ENCODE results near the gene ZNF611. TPM values are rescaled to one million over a fixed set of nuclear protein-coding genes. Genes with fewer than 3 reads are reported as not detected.
"Not testable (repeated sequence)": the region's sequence is repeated elsewhere in the genome, so short reads cannot be mapped to it uniquely, and the experiment has no call there.

ZNF611 gene
- polyA plus RNA-seq, 1 of the 3 experiments (the other 2 are of a cell fraction), result 2.6 TPM

DNA sequence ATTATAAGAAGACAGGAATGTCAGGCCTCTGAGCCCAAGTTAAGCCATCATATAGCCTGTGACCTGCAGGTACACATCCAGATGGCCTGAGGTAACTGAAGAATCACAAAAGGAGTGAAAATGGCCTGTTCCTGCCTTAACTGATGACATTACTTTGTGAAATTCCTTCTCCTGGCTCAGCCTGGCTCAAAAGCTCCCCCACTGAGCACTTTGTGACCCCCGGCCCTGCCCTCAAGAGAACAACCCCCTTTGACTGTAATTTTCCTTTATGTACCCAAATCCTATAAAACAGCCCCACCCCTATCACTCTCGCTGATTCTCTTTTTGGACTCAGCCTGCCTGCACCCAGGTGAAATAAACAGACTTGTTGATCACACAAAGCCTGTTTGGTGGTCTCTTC, 21.6 kb upstream of the ZNF611 start:
- POLR2A ChIA-PET, result not testable (repeated sequence)

GRCh38 chr19:52749780-52750179, 14.9 kb upstream of the ZNF611 start:
- no peaks in the 10 kb centered on the region for H3F3A ChIP-seq (replicated peaks; ENCODE audit: insufficient read depth)
- H3K4me3 ChIP-seq (ENCODE audit: low read depth in 2 of 2, low read length in 1 of 2), result no peak overlapping the region
- H2AFZ ChIP-seq (ENCODE audit: low read depth), result no peak overlapping the region
- H3K4me1 ChIP-seq (ENCODE audit: control insufficient read depth in 1 of 2, insufficient read depth in 2 of 2, low read depth in 1 of 2, low read length in 1 of 2), result peaks cover 0 to 8% of the 10 kb centered on the region in 2 experiments; a peak in 1 of 4 replicates
- ChIA-PET CTCF (no interaction called here), POLR2A (no interaction called here)
- no peak for DNase-seq
- H3K9ac ChIP-seq, result no peak overlapping the region
- H3K36me3 ChIP-seq (replicated peaks in 1 of 2; ENCODE audit: control insufficient read depth in 1 of 2, insufficient read depth in 2 of 2, low read length in 1 of 2), result no peaks in the 10 kb centered on the region
- no peaks in the 10 kb centered on the region for H3K79me2 ChIP-seq (ENCODE audit: insufficient read depth)
- no peaks in the 10 kb centered on the region for H3K9me3 ChIP-seq
- TF ChIP-seq, protein P1, sequence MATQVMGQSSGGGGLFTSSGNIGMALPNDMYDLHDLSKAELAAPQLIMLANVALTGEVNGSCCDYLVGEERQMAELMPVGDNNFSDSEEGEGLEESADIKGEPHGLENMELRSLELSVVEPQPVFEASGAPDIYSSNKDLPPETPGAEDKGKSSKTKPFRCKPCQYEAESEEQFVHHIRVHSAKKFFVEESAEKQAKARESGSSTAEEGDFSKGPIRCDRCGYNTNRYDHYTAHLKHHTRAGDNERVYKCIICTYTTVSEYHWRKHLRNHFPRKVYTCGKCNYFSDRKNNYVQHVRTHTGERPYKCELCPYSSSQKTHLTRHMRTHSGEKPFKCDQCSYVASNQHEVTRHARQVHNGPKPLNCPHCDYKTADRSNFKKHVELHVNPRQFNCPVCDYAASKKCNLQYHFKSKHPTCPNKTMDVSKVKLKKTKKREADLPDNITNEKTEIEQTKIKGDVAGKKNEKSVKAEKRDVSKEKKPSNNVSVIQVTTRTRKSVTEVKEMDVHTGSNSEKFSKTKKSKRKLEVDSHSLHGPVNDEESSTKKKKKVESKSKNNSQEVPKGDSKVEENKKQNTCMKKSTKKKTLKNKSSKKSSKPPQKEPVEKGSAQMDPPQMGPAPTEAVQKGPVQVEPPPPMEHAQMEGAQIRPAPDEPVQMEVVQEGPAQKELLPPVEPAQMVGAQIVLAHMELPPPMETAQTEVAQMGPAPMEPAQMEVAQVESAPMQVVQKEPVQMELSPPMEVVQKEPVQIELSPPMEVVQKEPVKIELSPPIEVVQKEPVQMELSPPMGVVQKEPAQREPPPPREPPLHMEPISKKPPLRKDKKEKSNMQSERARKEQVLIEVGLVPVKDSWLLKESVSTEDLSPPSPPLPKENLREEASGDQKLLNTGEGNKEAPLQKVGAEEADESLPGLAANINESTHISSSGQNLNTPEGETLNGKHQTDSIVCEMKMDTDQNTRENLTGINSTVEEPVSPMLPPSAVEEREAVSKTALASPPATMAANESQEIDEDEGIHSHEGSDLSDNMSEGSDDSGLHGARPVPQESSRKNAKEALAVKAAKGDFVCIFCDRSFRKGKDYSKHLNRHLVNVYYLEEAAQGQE (IDR thresholded peaks at IDR 0.05; ENCODE audit: low read depth, low read length), result no peak
- TF ChIP-seq TEAD4 (IDR thresholded peaks at IDR 0.05; ENCODE audit: borderline replicate concordance, insufficient read depth) (no peak), ELF1 (IDR thresholded peaks at IDR 0.05) (no peak), GATA2 (CRISPR knock-in tag; IDR thresholded peaks at IDR 0.05) (no peak), MAX (IDR thresholded peaks at IDR 0.05; ENCODE audit: low read depth) (no peak), MXI1 (IDR thresholded peaks at IDR 0.05; ENCODE audit: low read depth, low read length) (no peak), SMC3 (IDR thresholded peaks at IDR 0.05; ENCODE audit: low read depth, low read length) (no peak)
- H3K27me3 ChIP-seq (ENCODE audit: insufficient read depth), result no peaks in the 10 kb centered on the region
- H3K4me2 ChIP-seq, result no peak overlapping the region
- no peaks in the 10 kb centered on the region for H3K9me2 ChIP-seq
- H3K27ac ChIP-seq (ENCODE audit: low read depth in 2 of 2, low read length in 1 of 2), result no peak overlapping the region
- 48% methylated on average over 4 of the region's 4 CpGs for WGBS (ENCODE audit: low lambda C conversion rate)
- no peaks in the 10 kb centered on the region for H4K20me1 ChIP-seq (ENCODE audit: insufficient read depth)

More for the DNA sequence above, 21.6 kb upstream of the ZNF611 start:
- H3K79me2 ChIP-seq (ENCODE audit: insufficient read depth); H4K20me1 ChIP-seq (ENCODE audit: insufficient read depth); H3K27me3 ChIP-seq (ENCODE audit: insufficient read depth); H2AFZ ChIP-seq (ENCODE audit: low read depth); H3K4me3 ChIP-seq (ENCODE audit: low read depth in 2 of 2, low read length in 1 of 2); H3K4me2 ChIP-seq; H3F3A ChIP-seq (replicated peaks; ENCODE audit: insufficient read depth); CTCF ChIA-PET; H3K9ac ChIP-seq; H3K9me2 ChIP-seq; H3K36me3 ChIP-seq (replicated peaks in 1 of 2; ENCODE audit: control insufficient read depth in 1 of 2, insufficient read depth in 2 of 2, low read length in 1 of 2); H3K4me1 ChIP-seq (ENCODE audit: control insufficient read depth in 1 of 2, insufficient read depth in 2 of 2, low read depth in 1 of 2, low read length in 1 of 2); H3K27ac ChIP-seq (ENCODE audit: low read depth in 2 of 2, low read length in 1 of 2); DNase-seq; H3K9me3 ChIP-seq: not testable (repeated sequence)
- 37% methylated on average over 2 of the region's 2 CpGs for WGBS (ENCODE audit: low lambda C conversion rate)

DNA sequence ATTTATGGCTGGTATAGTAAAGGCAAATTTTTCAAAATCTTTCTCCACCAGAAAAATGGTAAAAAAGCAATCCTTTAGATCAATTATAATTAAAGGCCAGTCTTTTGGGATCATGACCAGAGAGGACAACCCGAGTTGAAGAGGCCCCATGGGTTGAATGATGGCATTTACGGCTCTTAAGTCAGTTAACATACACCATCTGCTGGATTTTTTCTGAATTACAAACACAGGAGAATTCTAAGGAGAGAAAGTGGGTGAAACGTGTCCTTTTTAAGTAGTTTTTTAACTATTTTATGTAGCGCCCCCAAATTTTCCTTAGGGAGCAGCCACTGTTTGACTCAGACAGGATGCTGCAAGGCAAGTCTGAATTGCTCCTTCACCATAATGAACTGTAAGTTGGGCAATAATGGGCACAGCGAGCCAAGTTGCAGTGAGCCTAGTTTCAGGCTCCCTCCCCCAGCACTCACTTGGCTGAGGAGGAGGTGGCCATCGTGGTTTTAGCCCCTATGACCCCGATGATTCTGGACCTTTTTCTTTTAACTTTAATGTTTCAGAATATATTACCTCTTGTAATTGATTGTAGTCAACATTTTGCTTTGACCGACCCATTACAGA, 13.6 kb upstream of the ZNF611 start:
- H3K27ac ChIP-seq (ENCODE audit: low read depth in 2 of 2, low read length in 1 of 2), result no peak overlapping the region
- no peaks in the 10 kb centered on the region for H3K9me3 ChIP-seq
- H3K4me1 ChIP-seq (ENCODE audit: control insufficient read depth in 1 of 2, insufficient read depth in 2 of 2, low read depth in 1 of 2, low read length in 1 of 2), result peaks cover 0 to 8% of the 10 kb centered on the region in 2 experiments; a peak in 1 of 4 replicates
- peak; percentile 39 for TF ChIP-seq CTCF (IDR thresholded peaks at IDR 0.05)
- 0 out of 2 replicates have a peak, but pooled peaks have one; percentile 11 for TF ChIP-seq SMC3 (IDR thresholded peaks at IDR 0.05; ENCODE audit: low read depth, low read length)
- TF ChIP-seq, protein P2, sequence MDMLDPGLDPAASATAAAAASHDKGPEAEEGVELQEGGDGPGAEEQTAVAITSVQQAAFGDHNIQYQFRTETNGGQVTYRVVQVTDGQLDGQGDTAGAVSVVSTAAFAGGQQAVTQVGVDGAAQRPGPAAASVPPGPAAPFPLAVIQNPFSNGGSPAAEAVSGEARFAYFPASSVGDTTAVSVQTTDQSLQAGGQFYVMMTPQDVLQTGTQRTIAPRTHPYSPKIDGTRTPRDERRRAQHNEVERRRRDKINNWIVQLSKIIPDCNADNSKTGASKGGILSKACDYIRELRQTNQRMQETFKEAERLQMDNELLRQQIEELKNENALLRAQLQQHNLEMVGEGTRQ (IDR thresholded peaks at IDR 0.05; ENCODE audit: borderline replicate concordance, low read depth, low read length), result no peak
- TF ChIP-seq RAD21 (IDR thresholded peaks at IDR 0.05; ENCODE audit: low read length), result peak; percentile 53
- TF ChIP-seq, protein P3, sequence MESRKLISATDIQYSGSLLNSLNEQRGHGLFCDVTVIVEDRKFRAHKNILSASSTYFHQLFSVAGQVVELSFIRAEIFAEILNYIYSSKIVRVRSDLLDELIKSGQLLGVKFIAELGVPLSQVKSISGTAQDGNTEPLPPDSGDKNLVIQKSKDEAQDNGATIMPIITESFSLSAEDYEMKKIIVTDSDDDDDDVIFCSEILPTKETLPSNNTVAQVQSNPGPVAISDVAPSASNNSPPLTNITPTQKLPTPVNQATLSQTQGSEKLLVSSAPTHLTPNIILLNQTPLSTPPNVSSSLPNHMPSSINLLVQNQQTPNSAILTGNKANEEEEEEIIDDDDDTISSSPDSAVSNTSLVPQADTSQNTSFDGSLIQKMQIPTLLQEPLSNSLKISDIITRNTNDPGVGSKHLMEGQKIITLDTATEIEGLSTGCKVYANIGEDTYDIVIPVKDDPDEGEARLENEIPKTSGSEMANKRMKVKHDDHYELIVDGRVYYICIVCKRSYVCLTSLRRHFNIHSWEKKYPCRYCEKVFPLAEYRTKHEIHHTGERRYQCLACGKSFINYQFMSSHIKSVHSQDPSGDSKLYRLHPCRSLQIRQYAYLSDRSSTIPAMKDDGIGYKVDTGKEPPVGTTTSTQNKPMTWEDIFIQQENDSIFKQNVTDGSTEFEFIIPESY (IDR thresholded peaks at IDR 0.05; ENCODE audit: borderline replicate concordance, low read depth), result no peak
- no peak overlapping the region for H3K4me2 ChIP-seq
- no peak overlapping the region for H3K9ac ChIP-seq
- H3F3A ChIP-seq (replicated peaks; ENCODE audit: insufficient read depth), result no peaks in the 10 kb centered on the region
- ChIA-PET POLR2A (no interaction called here), CTCF (no interaction called here)
- H3K36me3 ChIP-seq (replicated peaks in 1 of 2; ENCODE audit: control insufficient read depth in 1 of 2, insufficient read depth in 2 of 2, low read length in 1 of 2), result no peaks in the 10 kb centered on the region
- H3K79me2 ChIP-seq (ENCODE audit: insufficient read depth), result no peaks in the 10 kb centered on the region
- DNase-seq, result peak; percentile 35
- no peak overlapping the region for H3K4me3 ChIP-seq (ENCODE audit: low read depth in 2 of 2, low read length in 1 of 2)
- no peaks in the 10 kb centered on the region for H3K9me2 ChIP-seq
- no peak overlapping the region for H2AFZ ChIP-seq (ENCODE audit: low read depth)
- H3K27me3 ChIP-seq (ENCODE audit: insufficient read depth), result no peaks in the 10 kb centered on the region
- no peaks in the 10 kb centered on the region for H4K20me1 ChIP-seq (ENCODE audit: insufficient read depth)
- WGBS (ENCODE audit: low lambda C conversion rate), result 28% methylated on average over 8 of the region's 8 CpGs

Data from SK-N-SH (cell line).